WTC11 (cell line): ENCODE data around the gene KCNH6.

Experiments
- CBFB ChIP-seq: sonication (generic); formaldehyde crosslinking; IDR thresholded peaks from 2 replicates; pipeline ENCODE4 v1.8.1; 2022; ENCODE audit warnings: mild to moderate bottlenecking, low read depth, missing genetic modification reagents
- CREB1 ChIP-seq: sonication (generic); formaldehyde crosslinking; IDR thresholded peaks from 2 replicates; pipeline ENCODE4 v1.8.0; 2023; ENCODE audit warnings: mild to moderate bottlenecking, missing genetic modification reagents
- CTCF ChIP-seq: fragments of 200-600 bp; IDR thresholded peaks from 2 replicates; pipeline ENCODE4 v1.8.0; 2022; ENCODE audit warnings: antibody characterized with exemption
- E2F4 ChIP-seq: sonication (generic); formaldehyde crosslinking; IDR thresholded peaks from 2 replicates; pipeline ENCODE4 v1.8.1; 2022; ENCODE audit warnings: low read depth, mild to moderate bottlenecking, moderate library complexity, missing genetic modification reagents, borderline replicate concordance
- IRF2 ChIP-seq: sonication (generic); formaldehyde crosslinking; IDR thresholded peaks from 2 replicates; pipeline ENCODE4 v1.8.0; 2022; ENCODE audit warnings: low read depth, missing genetic modification reagents, borderline replicate concordance
- JUN ChIP-seq: sonication (generic); formaldehyde crosslinking; IDR thresholded peaks from 2 replicates; pipeline ENCODE4 v1.8.0; 2023; ENCODE audit warnings: mild to moderate bottlenecking, missing genetic modification reagents
- MAX ChIP-seq: sonication (generic); formaldehyde crosslinking; IDR thresholded peaks from 2 replicates; pipeline ENCODE4 v1.8.0; 2022; ENCODE audit warnings: mild to moderate bottlenecking, missing genetic modification reagents
- MLX ChIP-seq: sonication (generic); formaldehyde crosslinking; IDR thresholded peaks from 2 replicates; pipeline ENCODE4 v1.8.1; 2023; ENCODE audit warnings: mild to moderate bottlenecking, missing genetic modification reagents, moderate library complexity
- NR3C1 ChIP-seq: sonication (generic); formaldehyde crosslinking; conservative IDR thresholded peaks from 2 replicates; pipeline ENCODE4 v1.8.1; 2023; ENCODE audit warnings: low read depth, mild to moderate bottlenecking, missing genetic modification reagents
- TP53 ChIP-seq: sonication (generic); formaldehyde crosslinking; IDR thresholded peaks from 2 replicates; pipeline ENCODE4 v1.8.1; 2023; ENCODE audit warnings: mild to moderate bottlenecking, missing genetic modification reagents
- ZNF671 ChIP-seq: fragments of 250-450 bp; sonication (Bioruptor Pico); IDR thresholded peaks from 2 replicates; pipeline ENCODE4 v1.8.0; 2021; ENCODE audit warnings: mild to moderate bottlenecking
- TF ChIP-seq, protein P1 (sequence below): sonication (generic); formaldehyde crosslinking; IDR thresholded peaks from 2 replicates; pipeline ENCODE4 v1.8.1; 2023; ENCODE audit warnings: mild to moderate bottlenecking, missing genetic modification reagents
- TF ChIP-seq, protein P2 (sequence below): sonication (generic); formaldehyde crosslinking; IDR thresholded peaks from 2 replicates; pipeline ENCODE4 v1.8.0; 2023; ENCODE audit warnings: mild to moderate bottlenecking, missing genetic modification reagents

DNA sequence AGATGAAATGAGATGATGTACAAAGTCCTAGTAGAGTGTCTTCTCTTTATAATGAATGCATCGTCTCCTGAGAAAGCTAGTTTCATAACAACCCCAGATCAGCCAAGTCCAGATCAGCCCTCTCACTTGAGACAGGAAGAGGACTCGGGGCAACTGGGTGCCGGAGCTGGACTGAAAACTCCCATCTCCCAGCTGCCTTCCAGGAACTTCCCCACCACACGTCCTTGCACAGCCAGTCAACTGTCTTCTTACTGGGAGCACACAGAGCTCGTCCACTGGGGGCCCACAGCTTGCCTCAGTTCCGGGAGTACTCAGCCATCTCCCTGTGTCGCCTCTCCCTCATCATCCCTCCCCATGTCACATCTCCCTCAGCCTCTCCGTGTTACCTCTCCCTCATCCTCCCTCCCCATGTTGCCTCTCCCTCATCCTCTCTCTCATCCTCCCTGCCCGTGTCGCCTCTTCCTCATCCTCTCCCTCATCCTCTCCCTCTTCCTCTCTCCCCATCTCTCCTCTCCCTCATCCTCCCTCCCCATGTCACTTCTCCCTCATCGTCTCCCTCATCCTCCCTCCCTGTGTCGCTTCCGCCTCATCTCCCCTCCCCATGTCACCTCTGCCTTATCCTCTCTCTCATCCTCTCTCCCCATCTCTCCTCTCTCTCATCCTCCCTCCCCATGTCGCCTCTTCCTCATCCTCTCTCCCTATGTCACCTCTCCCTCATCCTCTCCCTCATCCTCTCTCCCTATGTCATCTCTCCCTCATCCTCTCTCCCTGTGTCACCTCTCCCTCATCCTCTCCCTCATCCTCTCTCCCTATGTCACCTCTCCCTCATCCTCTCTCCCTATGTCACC, 22.4 kb upstream of the KCNH6 start:
- TF ChIP-seq CBFB (CRISPR knock-in tag) (no peak), E2F4 (CRISPR knock-in tag) (no peak), CTCF (no peak), CREB1 (CRISPR knock-in tag) (no peak), NR3C1 (CRISPR knock-in tag) (no peak), IRF2 (CRISPR knock-in tag) (no peak), TP53 (no peak), JUN (CRISPR knock-in tag) (no peak), MAX (no peak), MLX (no peak), ZNF671 (CRISPR knock-in tag) (no peak)
- TF ChIP-seq, protein P1, sequence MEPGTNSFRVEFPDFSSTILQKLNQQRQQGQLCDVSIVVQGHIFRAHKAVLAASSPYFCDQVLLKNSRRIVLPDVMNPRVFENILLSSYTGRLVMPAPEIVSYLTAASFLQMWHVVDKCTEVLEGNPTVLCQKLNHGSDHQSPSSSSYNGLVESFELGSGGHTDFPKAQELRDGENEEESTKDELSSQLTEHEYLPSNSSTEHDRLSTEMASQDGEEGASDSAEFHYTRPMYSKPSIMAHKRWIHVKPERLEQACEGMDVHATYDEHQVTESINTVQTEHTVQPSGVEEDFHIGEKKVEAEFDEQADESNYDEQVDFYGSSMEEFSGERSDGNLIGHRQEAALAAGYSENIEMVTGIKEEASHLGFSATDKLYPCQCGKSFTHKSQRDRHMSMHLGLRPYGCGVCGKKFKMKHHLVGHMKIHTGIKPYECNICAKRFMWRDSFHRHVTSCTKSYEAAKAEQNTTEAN (CRISPR knock-in tag): no peak
- TF ChIP-seq, protein P2, sequence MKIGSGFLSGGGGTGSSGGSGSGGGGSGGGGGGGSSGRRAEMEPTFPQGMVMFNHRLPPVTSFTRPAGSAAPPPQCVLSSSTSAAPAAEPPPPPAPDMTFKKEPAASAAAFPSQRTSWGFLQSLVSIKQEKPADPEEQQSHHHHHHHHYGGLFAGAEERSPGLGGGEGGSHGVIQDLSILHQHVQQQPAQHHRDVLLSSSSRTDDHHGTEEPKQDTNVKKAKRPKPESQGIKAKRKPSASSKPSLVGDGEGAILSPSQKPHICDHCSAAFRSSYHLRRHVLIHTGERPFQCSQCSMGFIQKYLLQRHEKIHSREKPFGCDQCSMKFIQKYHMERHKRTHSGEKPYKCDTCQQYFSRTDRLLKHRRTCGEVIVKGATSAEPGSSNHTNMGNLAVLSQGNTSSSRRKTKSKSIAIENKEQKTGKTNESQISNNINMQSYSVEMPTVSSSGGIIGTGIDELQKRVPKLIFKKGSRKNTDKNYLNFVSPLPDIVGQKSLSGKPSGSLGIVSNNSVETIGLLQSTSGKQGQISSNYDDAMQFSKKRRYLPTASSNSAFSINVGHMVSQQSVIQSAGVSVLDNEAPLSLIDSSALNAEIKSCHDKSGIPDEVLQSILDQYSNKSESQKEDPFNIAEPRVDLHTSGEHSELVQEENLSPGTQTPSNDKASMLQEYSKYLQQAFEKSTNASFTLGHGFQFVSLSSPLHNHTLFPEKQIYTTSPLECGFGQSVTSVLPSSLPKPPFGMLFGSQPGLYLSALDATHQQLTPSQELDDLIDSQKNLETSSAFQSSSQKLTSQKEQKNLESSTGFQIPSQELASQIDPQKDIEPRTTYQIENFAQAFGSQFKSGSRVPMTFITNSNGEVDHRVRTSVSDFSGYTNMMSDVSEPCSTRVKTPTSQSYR (CRISPR knock-in tag): no peak
